Activated CD8-positive, alpha-beta T cell treated with anti-CD3 and anti-CD28 coated beads for 36 hours (primary cell): Measurements from ENCODE around the gene UGGT1. TPM values are rescaled to one million over a fixed set of nuclear protein-coding genes. Genes with fewer than 3 reads are reported as not detected.

Experiments
- ATAC-seq: fragments of 200-7000 bp; cut with Tn5 transposase; one replicate; pipeline ENCODE4 v1.10.0; 2021; ENCODE audit warnings: mild to moderate bottlenecking, moderate library complexity
- CTCF ChIA-PET: fragments of 350-600 bp; sonication (Branson Sonifier 250); formaldehyde crosslinking; loops from one replicate; lab custom pipeline; 2021; ENCODE audit warnings: antibody characterized with exemption; lab: Charles Lee
- POLR2A ChIA-PET: fragments of 350-600 bp; sonication (Branson Sonifier 250); formaldehyde crosslinking; loops from one replicate; lab custom pipeline; 2021; ENCODE audit warnings: antibody characterized with exemption; lab: Charles Lee
- DNase-seq: peaks from one replicate; pipeline ENCODE4 v3.0.0-alpha.2; 2020
- H3K27ac Mint-ChIP-seq: one replicate; pipeline ENCODE4 v1.8.0; 2021; ENCODE audit warnings: mild to moderate bottlenecking, mixed read lengths
- H3K27me3 Mint-ChIP-seq: one replicate; pipeline ENCODE4 v1.8.0; 2021; ENCODE audit warnings: mixed read lengths
- H3K36me3 Mint-ChIP-seq: one replicate; pipeline ENCODE4 v1.8.0; 2021; ENCODE audit warnings: low read depth, mixed read lengths
- H3K4me1 Mint-ChIP-seq: one replicate; pipeline ENCODE4 v1.8.0; 2021; ENCODE audit warnings: low read depth, mixed read lengths
- H3K4me3 Mint-ChIP-seq: one replicate; pipeline ENCODE4 v1.8.0; 2021; ENCODE audit warnings: mild to moderate bottlenecking, moderate library complexity, mixed read lengths
- H3K9me3 Mint-ChIP-seq: one replicate; pipeline ENCODE4 v1.8.0; 2021; ENCODE audit warnings: mixed read lengths
- intact Hi-C: fragments of 100-400 bp; cut with micrococcal nuclease; formaldehyde crosslinking; loops from one replicate; pipeline ENCODE4 v1.10.0; 2022
- total RNA-seq, 2 experiments: library from RNA; stranded (reverse); gene quantifications; one replicate each; pipeline ENCODE4 v1.2.3, GENCODE V29; 2021
- TF ChIP-seq, protein P1 (sequence below): fragments of 200-600 bp; IDR thresholded peaks from one replicate; pipeline ENCODE4 v1.8.0; 2022; ENCODE audit warnings: antibody characterized with exemption, mild to moderate bottlenecking

UGGT1 gene
- total RNA-seq, 2 experiments from 2014 or later = 47.7 to 51.6 TPM

DNA sequence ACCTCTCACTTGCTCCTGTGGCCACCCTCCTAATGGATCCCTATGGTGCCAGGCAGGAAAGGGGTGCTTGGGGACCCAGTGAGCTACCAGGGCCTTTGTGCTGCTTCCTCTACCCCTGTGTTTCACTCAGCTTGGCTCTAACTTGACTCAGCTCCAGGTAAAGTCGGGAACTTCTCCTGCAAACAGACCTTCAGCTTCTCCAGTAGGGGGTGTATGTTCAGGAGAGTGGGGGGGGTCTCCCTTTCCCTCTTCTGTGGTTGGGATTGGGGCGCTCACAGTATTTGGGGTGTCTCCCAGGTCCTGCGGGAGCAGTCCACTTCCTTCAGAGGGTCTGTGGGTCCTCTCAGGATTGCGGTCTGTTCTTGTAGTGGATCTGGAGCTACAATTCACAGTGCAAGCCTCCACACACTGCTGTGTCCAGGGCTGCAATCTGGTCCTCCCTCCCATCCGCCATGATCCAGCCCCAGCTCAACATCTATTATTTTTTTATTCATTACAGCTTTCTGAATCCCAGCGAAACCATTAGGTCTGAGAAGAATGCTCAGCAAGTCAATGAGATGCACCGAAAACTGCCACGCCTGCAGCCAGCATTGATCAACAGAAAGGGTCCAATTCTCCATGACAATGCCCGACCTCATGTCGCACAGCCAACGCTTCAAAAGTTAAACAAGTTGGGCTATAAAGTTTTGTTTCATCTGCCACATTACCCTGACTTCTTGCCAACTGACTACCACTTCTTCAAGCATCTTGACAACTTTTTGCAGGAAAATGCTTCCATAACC, 36.7 kb upstream of the UGGT1 start:
- Mint-ChIP-seq H3K4me3 (no peak overlapping the region), H3K27ac (no peak overlapping the region), H3K9me3 (peaks cover 10% of the 10 kb centered on the region), H3K4me1 (no peaks in the 10 kb centered on the region), H3K27me3 (peaks cover 22% of the 10 kb centered on the region), H3K36me3 (peaks cover 5% of the 10 kb centered on the region)
- TF ChIP-seq, protein P1, sequence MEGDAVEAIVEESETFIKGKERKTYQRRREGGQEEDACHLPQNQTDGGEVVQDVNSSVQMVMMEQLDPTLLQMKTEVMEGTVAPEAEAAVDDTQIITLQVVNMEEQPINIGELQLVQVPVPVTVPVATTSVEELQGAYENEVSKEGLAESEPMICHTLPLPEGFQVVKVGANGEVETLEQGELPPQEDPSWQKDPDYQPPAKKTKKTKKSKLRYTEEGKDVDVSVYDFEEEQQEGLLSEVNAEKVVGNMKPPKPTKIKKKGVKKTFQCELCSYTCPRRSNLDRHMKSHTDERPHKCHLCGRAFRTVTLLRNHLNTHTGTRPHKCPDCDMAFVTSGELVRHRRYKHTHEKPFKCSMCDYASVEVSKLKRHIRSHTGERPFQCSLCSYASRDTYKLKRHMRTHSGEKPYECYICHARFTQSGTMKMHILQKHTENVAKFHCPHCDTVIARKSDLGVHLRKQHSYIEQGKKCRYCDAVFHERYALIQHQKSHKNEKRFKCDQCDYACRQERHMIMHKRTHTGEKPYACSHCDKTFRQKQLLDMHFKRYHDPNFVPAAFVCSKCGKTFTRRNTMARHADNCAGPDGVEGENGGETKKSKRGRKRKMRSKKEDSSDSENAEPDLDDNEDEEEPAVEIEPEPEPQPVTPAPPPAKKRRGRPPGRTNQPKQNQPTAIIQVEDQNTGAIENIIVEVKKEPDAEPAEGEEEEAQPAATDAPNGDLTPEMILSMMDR = no peak
- intact Hi-C loops = no loop called here
- ATAC-seq (no peak), DNase-seq (no peak)
- CTCF ChIA-PET = no interaction called here
- POLR2A ChIA-PET = interaction anchor here (1.4 kb wide), 1 partner anchor 12 kb away, joined by 4 read pairs; no protein-coding TSS in a partner anchor

DNA sequence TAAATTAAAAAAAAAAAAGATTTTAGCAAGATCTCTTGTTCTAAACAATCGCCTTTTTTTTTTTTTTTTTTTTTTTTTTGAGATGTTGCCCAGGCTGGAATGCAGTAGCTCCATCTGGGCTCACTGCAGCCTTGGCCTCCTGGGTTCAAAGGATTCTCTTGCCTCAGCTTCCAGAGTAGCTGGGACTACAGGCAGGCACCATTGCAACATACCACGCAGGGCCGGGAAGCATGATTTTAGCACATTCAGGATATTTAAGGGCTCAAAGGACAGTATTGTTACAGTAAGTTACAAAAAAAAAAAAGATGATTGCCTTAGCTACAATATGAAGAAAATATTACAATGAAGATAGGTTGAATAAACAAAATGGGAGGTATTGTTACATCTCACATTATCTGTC, 33.7 kb upstream of the UGGT1 start:
- no peaks in the 10 kb centered on the region for H3K9me3 Mint-ChIP-seq
- intact Hi-C loops = no loop called here
- no peak for ATAC-seq
- H3K4me1 Mint-ChIP-seq = no peaks in the 10 kb centered on the region
- H3K27ac Mint-ChIP-seq = no peak overlapping the region
- ChIA-PET POLR2A (no interaction called here), CTCF (no interaction called here)
- H3K27me3 Mint-ChIP-seq = peaks cover 7% of the 10 kb centered on the region
- H3K36me3 Mint-ChIP-seq = no peaks in the 10 kb centered on the region
- H3K4me3 Mint-ChIP-seq = no peak overlapping the region
- TF ChIP-seq, protein P1 = no peak
- DNase-seq = no peak

DNA sequence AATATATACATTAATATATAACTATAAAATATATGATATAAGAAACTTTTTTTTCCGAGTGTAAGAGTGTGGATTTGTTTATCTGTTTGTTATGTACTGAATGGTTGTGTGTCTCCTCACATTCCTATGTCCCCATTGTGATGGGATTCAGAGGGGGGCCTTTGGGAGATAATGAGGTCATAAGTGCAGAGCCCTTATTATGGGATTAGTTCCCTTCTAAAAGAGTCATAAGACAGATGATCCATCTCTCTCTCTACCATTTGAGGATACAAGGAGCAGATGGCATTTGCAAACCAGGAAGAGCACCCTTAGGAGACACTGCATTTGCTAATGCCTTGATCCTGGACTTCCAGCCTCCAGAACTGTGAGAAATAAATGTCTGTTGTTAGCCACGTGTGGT, 32.9 kb upstream of the UGGT1 start:
- Mint-ChIP-seq H3K27ac (no peak overlapping the region), H3K27me3 (peaks cover 4% of the 10 kb centered on the region), H3K9me3 (no peaks in the 10 kb centered on the region), H3K4me3 (no peak overlapping the region), H3K36me3 (no peaks in the 10 kb centered on the region), H3K4me1 (no peaks in the 10 kb centered on the region)
- ChIA-PET POLR2A (interaction anchor here (0.6 kb wide), 1 partner anchor 330 kb away, joined by 3 read pairs; no protein-coding TSS in a partner anchor), CTCF (no interaction called here)
- intact Hi-C loops = no loop called here
- ATAC-seq (no peak), DNase-seq (no peak)
- TF ChIP-seq, protein P1 = no peak

DNA sequence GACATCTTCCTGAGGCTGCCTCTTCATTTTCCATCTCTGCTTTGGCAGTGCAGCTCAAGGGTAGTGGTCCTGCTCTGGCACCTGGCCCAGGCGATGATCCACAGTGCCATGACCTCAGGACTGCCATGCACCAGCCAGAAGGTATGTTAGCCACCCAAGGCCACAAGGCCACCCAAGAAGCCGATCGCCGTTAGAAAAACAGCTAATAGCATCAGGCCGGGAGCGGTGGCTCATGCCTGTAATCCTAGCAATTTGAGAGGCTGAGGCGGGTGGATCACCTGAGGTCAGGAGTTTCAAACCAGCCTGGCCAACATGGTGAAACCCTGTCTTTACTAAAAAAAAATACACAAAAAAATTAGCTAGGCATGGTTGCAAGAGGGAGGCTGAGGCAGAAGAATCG, 28.4 kb upstream of the UGGT1 start:
- POLR2A ChIA-PET = no interaction called here
- Mint-ChIP-seq H3K36me3 (no peaks in the 10 kb centered on the region), H3K4me1 (no peaks in the 10 kb centered on the region), H3K27me3 (peaks cover 2% of the 10 kb centered on the region), H3K9me3 (no peaks in the 10 kb centered on the region), H3K4me3 (no peak overlapping the region), H3K27ac (no peak overlapping the region)
- ATAC-seq = no peak
- TF ChIP-seq, protein P1 = no peak
- intact Hi-C loops = loop anchor here (10.0 kb wide), 1 partner anchor 172 kb away; no protein-coding TSS in a partner anchor
- no peak for DNase-seq
- CTCF ChIA-PET = interaction anchor here (1.2 to 2.3 kb wide), 7 partner anchors 10 to 176 kb away, joined by 3 to 10 read pairs (median 4); partner anchors contain the start of gene UGGT1

DNA sequence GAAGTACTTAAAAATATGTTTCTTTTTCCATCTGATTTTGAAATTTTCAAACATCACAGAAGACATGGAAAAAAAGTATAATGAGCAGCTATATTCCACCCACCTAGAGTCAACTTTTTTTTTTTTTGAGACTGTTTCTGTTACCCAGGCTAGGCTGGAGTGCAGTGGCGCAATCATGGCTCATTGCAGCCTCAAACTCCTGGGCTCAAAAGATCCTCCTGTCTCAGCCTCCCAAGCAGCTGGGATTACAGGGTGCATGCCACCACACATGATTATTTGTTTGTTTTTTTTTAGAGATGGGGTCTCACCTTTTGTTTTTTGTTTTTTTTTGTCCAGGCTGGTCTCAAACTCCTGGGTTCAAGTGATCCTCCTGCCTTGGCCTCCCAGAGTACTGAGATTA, 26.6 kb upstream of the UGGT1 start:
- no peak for ATAC-seq
- Mint-ChIP-seq H3K36me3 (no peaks in the 10 kb centered on the region), H3K4me3 (no peak overlapping the region), H3K27me3 (peaks cover 2% of the 10 kb centered on the region), H3K27ac (no peak overlapping the region), H3K9me3 (no peaks in the 10 kb centered on the region), H3K4me1 (no peaks in the 10 kb centered on the region)
- intact Hi-C loops = loop anchor here (10.0 kb wide), 1 partner anchor 170 kb away; no protein-coding TSS in a partner anchor
- ChIA-PET CTCF (interaction anchor here (0.6 to 1.6 kb wide), 9 partner anchors 20 to 691 kb away, joined by 3 to 5 read pairs (median 3); no protein-coding TSS in a partner anchor), POLR2A (interaction anchor here (0.7 kb wide), 1 partner anchor 50 kb away, joined by 3 read pairs; no protein-coding TSS in a partner anchor)
- DNase-seq = no peak
- TF ChIP-seq, protein P1 = no peak
